DND-41 (cell line): ENCODE data around the gene DGKH.

Source experiments
- EZH2 ChIP-seq: IDR thresholded peaks from 3 replicates; pipeline ENCODE4 v1.6.1; 2012; ENCODE audit warnings: borderline replicate concordance, low read depth, mild to moderate bottlenecking, moderate library complexity, low read length, inconsistent platforms; ENCODE audit not compliant: severe bottlenecking
- TF ChIP-seq, protein P1 (sequence below): IDR thresholded peaks from 2 replicates; pipeline ENCODE4 v1.5.1; 2012; ENCODE audit warnings: borderline replicate concordance, low read length, moderate library complexity, mild to moderate bottlenecking; ENCODE audit not compliant: poor library complexity, severe bottlenecking; ENCODE audit errors: extremely low read depth

DNA sequence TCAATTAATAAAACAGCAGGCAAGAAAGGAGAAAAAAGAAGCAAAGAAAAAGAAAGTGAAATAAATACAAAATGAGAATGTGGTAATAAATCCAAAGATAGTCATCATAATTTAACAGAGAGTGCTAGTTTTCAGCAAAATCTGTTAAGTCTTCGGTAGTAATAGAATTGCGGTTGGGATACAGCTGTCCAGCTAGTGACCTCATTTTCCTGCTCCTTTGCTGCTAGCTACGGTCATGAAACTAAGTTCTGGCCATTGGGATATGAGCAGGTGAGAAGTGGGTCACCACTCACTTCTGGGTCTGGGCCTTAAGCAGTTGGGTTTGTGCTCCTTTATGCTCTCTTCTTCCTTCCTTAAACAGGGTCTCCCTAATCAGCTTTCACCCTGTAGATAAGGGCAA is 11.7 kb upstream of the DGKH start:
- TF ChIP-seq, protein P1, sequence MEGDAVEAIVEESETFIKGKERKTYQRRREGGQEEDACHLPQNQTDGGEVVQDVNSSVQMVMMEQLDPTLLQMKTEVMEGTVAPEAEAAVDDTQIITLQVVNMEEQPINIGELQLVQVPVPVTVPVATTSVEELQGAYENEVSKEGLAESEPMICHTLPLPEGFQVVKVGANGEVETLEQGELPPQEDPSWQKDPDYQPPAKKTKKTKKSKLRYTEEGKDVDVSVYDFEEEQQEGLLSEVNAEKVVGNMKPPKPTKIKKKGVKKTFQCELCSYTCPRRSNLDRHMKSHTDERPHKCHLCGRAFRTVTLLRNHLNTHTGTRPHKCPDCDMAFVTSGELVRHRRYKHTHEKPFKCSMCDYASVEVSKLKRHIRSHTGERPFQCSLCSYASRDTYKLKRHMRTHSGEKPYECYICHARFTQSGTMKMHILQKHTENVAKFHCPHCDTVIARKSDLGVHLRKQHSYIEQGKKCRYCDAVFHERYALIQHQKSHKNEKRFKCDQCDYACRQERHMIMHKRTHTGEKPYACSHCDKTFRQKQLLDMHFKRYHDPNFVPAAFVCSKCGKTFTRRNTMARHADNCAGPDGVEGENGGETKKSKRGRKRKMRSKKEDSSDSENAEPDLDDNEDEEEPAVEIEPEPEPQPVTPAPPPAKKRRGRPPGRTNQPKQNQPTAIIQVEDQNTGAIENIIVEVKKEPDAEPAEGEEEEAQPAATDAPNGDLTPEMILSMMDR, result no peak
- TF ChIP-seq EZH2, result no peak
